GM12874 (cell line): ENCODE measurements around the gene NTSR1.

Experiments used
- CTCF ChIP-seq: IDR thresholded peaks from 2 replicates; pipeline ENCODE4 v1.5.1; 2011; ENCODE audit warnings: low read depth, mild to moderate bottlenecking, control low read depth, low read length, moderate library complexity; ENCODE audit not compliant: insufficient read depth

Gene NTSR1

GRCh38 chr20:62697468-62697912 lies 11.1 kb upstream of the NTSR1 start:
- TF ChIP-seq CTCF, result no peak

GRCh38 chr20:62698231-62698630 lies 10.4 kb upstream of the NTSR1 start:
- TF ChIP-seq CTCF, result no peak

DNA sequence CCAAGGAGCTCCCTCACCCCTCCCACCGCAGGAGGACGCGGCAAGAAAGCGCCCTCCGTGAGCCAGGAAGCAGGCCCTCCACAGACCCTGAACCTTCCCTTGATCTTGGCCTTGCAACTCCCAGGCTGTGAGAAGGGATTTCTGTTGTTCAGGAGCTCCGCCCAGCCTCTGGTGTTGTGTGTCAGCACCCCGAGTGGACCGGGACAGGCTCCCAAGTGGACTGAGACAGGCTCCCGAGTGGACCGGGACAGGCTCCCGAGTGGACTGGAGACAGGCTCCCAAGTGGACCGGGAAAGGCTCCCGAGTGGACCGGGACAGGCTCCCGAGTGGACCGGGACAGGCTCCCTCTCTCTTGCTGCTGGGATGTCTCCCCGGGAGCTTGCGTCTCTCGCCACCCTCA lies 9.3 kb upstream of the NTSR1 start:
- no peak for TF ChIP-seq CTCF

- TF ChIP-seq CTCF, result no peak
Observed at GRCh38 chr20:62699741-62700140, 8.9 kb upstream of the NTSR1 start.

DNA sequence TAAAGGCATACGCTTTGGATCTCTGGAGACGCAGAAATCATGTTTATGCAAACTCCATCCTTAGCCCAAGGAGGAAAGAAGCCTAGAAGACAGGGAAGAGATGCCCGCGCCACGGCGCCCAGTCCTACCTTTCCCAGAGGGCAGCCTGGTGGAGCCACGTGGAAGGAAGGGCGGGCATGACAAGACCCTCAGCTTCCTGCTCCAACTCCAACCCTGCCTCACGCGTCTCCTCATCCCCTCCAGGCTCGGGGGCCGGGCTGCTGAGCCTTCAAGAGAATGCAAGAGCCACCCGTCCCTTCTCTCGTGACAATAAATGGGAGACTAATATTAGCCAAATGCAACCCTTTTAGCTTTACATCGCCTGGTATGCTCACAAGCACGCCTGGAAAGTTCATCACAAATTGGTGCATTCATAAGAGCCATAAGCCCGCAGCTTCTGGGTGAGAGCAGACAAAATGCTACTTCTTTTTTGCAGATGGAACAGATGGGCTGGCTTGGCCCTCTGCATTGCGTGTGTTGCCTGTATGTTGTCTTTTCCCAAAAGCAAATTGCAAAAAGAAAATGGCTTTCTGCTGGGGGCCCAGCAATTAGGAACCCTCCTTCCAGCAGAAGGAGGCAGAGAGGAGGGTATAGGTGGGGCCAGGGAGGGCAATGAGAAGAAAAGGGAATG lies 8.2 kb upstream of the NTSR1 start:
- no peak for TF ChIP-seq CTCF

DNA sequence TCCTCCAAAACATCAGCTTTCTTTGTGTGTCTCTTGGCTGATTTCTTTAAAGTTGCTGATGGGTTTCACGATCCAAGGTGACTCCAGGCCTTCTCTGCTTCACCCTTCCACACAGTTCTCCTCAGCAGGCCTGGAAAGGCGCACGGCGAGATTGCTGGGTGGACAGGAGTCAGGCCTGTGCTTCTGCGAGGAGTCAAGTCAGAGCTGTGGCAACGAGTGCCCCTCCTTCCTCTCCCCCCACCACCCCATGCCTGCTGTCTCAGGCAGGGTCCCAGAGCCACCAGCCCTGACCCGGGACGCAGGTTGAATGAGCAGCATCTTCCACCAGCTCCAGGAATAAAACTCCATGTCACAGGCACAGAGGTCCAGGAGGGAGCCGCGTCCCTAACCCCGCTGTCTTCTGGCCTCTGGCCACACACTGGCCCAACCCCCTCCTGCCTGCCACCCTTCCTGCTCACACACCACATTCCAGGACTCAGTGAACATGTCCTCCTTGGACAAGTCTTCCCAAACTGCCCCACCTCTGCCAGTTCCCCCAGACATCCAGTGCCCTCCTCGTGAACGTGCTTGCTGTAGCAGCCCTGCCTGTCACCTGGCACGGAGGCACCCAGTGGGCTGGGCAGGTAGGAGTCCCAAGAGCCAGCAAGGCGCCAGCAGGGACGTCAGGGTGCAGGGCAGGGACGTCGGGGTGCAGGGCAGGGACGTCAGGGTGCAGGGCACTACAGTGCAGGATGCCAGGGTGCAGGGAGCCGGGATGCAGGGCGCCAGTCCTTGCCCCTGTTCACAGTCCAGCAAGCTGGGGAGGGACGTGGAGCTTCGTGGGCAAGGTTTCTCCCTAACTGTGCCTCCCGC lies 7.2 kb upstream of the NTSR1 start:
- TF ChIP-seq CTCF, result no peak

GRCh38 chr20:62702013-62702300 lies 6.7 kb upstream of the NTSR1 start:
- TF ChIP-seq CTCF, result no peak
